Spleen (tissue), 7 donors: ENCODE results near the gene PTPN4.

Experiments
- POLR2A ChIP-seq, 3 donors: fragments of 450-650 bp; IDR thresholded peaks; one replicate each; pipeline ENCODE4 v1.5.1; 2017; ENCODE audit warnings: antibody characterized with exemption in 3 of 3, mild to moderate bottlenecking in 1 of 3
- TF ChIP-seq, protein P1 (sequence below), 11 experiments: fragments of 200-600 bp in 7 of 11; fragments of 450-650 bp in 4 of 11; sonication (generic) in 4 of 11; IDR thresholded peaks in 8 of 11; conservative IDR thresholded peaks in 3 of 11; 1 replicate in 7 of 11; 2 replicates in 4 of 11; pipeline versions ENCODE4 v1.4.0 to v1.8.0; 2016 to 2021; ENCODE audit warnings: antibody characterized with exemption in 11 of 11, inconsistent platforms in 4 of 11, mild to moderate bottlenecking in 1 of 11
- donor health status: DM: no; HTN: no; CAD: no; lungs with moderate emphysema.
- donor health status: DM: no; HTN: no; CAD: no.
- donor health status: DM: no; HTN: no; CAD: no.

DNA sequence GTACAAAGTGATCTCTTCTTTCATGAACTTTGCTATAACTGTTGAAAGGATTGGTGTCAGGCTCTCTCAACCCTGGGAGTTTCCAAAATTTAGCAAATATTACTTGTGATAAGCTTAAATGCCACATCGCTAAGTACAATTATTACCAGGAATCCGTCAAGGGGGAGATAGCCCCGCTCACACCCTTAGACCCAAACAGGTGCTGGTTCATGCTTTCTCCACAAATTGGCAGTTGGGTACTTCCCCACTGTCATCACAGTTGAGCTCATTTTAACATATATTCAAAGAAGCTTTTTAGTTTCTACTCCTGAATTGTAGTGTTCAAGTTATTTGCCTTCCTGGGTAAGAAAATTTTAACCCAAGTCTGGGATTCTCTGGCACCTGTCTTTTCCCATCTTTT, 223.4 kb downstream of the PTPN4 start:
- TF ChIP-seq, protein P1, sequence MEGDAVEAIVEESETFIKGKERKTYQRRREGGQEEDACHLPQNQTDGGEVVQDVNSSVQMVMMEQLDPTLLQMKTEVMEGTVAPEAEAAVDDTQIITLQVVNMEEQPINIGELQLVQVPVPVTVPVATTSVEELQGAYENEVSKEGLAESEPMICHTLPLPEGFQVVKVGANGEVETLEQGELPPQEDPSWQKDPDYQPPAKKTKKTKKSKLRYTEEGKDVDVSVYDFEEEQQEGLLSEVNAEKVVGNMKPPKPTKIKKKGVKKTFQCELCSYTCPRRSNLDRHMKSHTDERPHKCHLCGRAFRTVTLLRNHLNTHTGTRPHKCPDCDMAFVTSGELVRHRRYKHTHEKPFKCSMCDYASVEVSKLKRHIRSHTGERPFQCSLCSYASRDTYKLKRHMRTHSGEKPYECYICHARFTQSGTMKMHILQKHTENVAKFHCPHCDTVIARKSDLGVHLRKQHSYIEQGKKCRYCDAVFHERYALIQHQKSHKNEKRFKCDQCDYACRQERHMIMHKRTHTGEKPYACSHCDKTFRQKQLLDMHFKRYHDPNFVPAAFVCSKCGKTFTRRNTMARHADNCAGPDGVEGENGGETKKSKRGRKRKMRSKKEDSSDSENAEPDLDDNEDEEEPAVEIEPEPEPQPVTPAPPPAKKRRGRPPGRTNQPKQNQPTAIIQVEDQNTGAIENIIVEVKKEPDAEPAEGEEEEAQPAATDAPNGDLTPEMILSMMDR (IDR thresholded peaks at IDR 0.05 in 8 of 11, conservative IDR thresholded peaks at IDR 0.05 in 3 of 11), result no peak
- TF ChIP-seq POLR2A (IDR thresholded peaks at IDR 0.05), result no peak
